Measurements from ENCODE around the gene KRT13. TPM values are rescaled to one million over a fixed set of nuclear protein-coding genes. Genes with fewer than 3 reads are reported as not detected.

KRT13 gene
- total RNA-seq, 1 donor from 2014 or later = not detected

- DNase-seq (ENCODE audit: low read depth in 2 of 2) = peak; percentile 68 to 81
Measured at GRCh38 chr17:41496803-41497484, 8.5 kb downstream of the KRT13 start.

GRCh38 chr17:41494524-41494923 is 10.9 kb downstream of the KRT13 start:
- peak in 1 of 2 donors; percentile 35 for DNase-seq (ENCODE audit: low read depth in 2 of 2)

- DNase-seq (ENCODE audit: low read depth in 2 of 2) = peak; percentile 79 to 92
Measured at GRCh38 chr17:41492771-41493170, 12.6 kb downstream of the KRT13 start.

- DNase-seq (ENCODE audit: low read depth in 2 of 2) = peak; percentile 75 to 77
Measured at GRCh38 chr17:41492351-41492750, 13.1 kb downstream of the KRT13 start.

- no peak for DNase-seq (ENCODE audit: low read depth in 2 of 2)
Measured at GRCh38 chr17:41491476-41491875, 13.9 kb downstream of the KRT13 start.

- DNase-seq (ENCODE audit: low read depth in 2 of 2) = no peak
Measured at GRCh38 chr17:41490000-41490990, 15.1 kb downstream of the KRT13 start.

GRCh38 chr17:41489531-41489930 is 15.9 kb downstream of the KRT13 start, which contains the start of gene KRT36:
Gene KRT36, minus strand, starts transcription at chr17:41489910. Its CDS starts 46 bp downstream, at chr17:41489864.
- no peak for DNase-seq (ENCODE audit: low read depth in 2 of 2)

GRCh38 chr17:41486809-41487530 is 18.4 kb downstream of the KRT13 start:
- peak in 1 of 2 donors; percentile 26 for DNase-seq (ENCODE audit: low read depth in 2 of 2)

- no peak for DNase-seq (ENCODE audit: low read depth in 2 of 2)
Measured at GRCh38 chr17:41486316-41486715, 19.1 kb downstream of the KRT13 start.

GRCh38 chr17:41484920-41485904 is 20.2 kb downstream of the KRT13 start:
- DNase-seq (ENCODE audit: low read depth in 2 of 2) = no peak

- peak; percentile 68 to 93 for DNase-seq (ENCODE audit: low read depth in 2 of 2)
Measured at GRCh38 chr17:41483991-41484826, 21.2 kb downstream of the KRT13 start.

- no peak for DNase-seq (ENCODE audit: low read depth in 2 of 2)
Measured at GRCh38 chr17:41483531-41483930, 21.9 kb downstream of the KRT13 start.

- no peak for DNase-seq (ENCODE audit: low read depth in 2 of 2)
Measured at GRCh38 chr17:41481036-41481435, 24.4 kb downstream of the KRT13 start, which contains the start of gene KRT35. Gene KRT35, minus strand, starts transcription at chr17:41481151. Its CDS starts 54 bp downstream, at chr17:41481097.

- DNase-seq (ENCODE audit: low read depth in 2 of 2) = no peak
Measured at GRCh38 chr17:41480581-41480980, 24.8 kb downstream of the KRT13 start.

- DNase-seq (ENCODE audit: low read depth in 2 of 2) = no peak
Measured at GRCh38 chr17:41480136-41480535, 25.3 kb downstream of the KRT13 start.

GRCh38 chr17:41478237-41478636 is 27.2 kb downstream of the KRT13 start:
- no peak for DNase-seq (ENCODE audit: low read depth in 2 of 2)

- no peak for DNase-seq (ENCODE audit: low read depth in 2 of 2)
Measured at GRCh38 chr17:41476866-41477815, 28.3 kb downstream of the KRT13 start.

- DNase-seq (ENCODE audit: low read depth in 2 of 2) = no peak
Measured at GRCh38 chr17:41475421-41475820, 30.0 kb downstream of the KRT13 start.

All from dermis microvascular lymphatic vessel endothelial cell (primary cell).